IMR-90 (cell line): ENCODE results near the gene SV2B. TPM values are rescaled to one million over a fixed set of nuclear protein-coding genes. Genes with fewer than 3 reads are reported as not detected.

ENCODE experiments used
- ATAC-seq: fragments of 200-7000 bp; cut with Tn5 transposase; 2 replicates; pipeline ENCODE4 v1.9.1; 2020; ENCODE audit warnings: low read depth, mild to moderate bottlenecking, moderate library complexity
- BruUV-seq: library from RNA; stranded (reverse); fragments of 400-500 nt; replicated peaks from 2 replicates; lab custom pipeline; 2021; lab: Mats Ljungman, UMichigan
- CTCF ChIA-PET: fragments of 300-600 bp; formaldehyde crosslinking; extraction: SDS; loops from one replicate; lab custom pipeline; 2021; ENCODE audit warnings: antibody characterized with exemption; lab: Yijun Ruan, JAX
- POLR2A ChIA-PET: fragments of 300-600 bp; sonication (Branson Sonifier 250); formaldehyde crosslinking; loops from one replicate; lab custom pipeline; 2022; ENCODE audit warnings: antibody characterized with exemption; ENCODE audit not compliant: unreplicated experiment; lab: Charles Lee
- DNase-seq: peaks from one replicate; pipeline ENCODE4 v3.0.0; 2013
- H2AFZ ChIP-seq: replicated peaks from 2 replicates; pipeline ENCODE3; 2013; ENCODE audit warnings: low read length, mild to moderate bottlenecking; ENCODE audit not compliant: poor library complexity
- H2AK5ac ChIP-seq: 2 replicates; pipeline ENCODE4 v1.6.1; 2013; ENCODE audit warnings: low read depth, low read length, inconsistent platforms
- H2AK9ac ChIP-seq: replicated peaks from 2 replicates; pipeline ENCODE3; 2013; ENCODE audit warnings: mild to moderate bottlenecking, low read depth, low read length, moderate library complexity; ENCODE audit not compliant: poor library complexity
- H2BK120ac ChIP-seq: 2 replicates; pipeline ENCODE4 v1.6.1; 2013; ENCODE audit warnings: low read depth, low read length, inconsistent platforms
- H2BK15ac ChIP-seq: 3 replicates; pipeline ENCODE4 v1.6.1; 2013; ENCODE audit warnings: low read depth, low read length, inconsistent platforms
- H2BK20ac ChIP-seq: 2 replicates; pipeline ENCODE4 v1.6.1; 2013; ENCODE audit warnings: low read depth, mild to moderate bottlenecking, inconsistent platforms, low read length, moderate library complexity
- H2BK5ac ChIP-seq: 2 replicates; pipeline ENCODE4 v1.6.1; 2013; ENCODE audit warnings: mild to moderate bottlenecking, low read depth, low read length, inconsistent platforms; ENCODE audit not compliant: poor library complexity, severe bottlenecking
- H3K14ac ChIP-seq: replicated peaks from 2 replicates; pipeline ENCODE4 v1.6.1; 2013; ENCODE audit warnings: low read depth, low read length, inconsistent platforms
- H3K18ac ChIP-seq: 2 replicates; pipeline ENCODE4 v1.6.1; 2013; ENCODE audit warnings: low read depth, low read length, control low read depth
- H3K23ac ChIP-seq: 2 replicates; pipeline ENCODE4 v1.6.1; 2013; ENCODE audit warnings: low read depth, low read length, inconsistent platforms
- H3K27ac ChIP-seq: 2 replicates; pipeline ENCODE4 v1.5.1; 2013; ENCODE audit warnings: mild to moderate bottlenecking, control low read depth, low read length; ENCODE audit not compliant: insufficient read depth
- H3K27me3 ChIP-seq: 2 replicates; pipeline ENCODE4 v1.6.1; 2013; ENCODE audit warnings: low read length; ENCODE audit not compliant: control insufficient read depth, insufficient read depth
- H3K36me3 ChIP-seq: 2 replicates; pipeline ENCODE4 v1.6.1; 2013; ENCODE audit warnings: low read length, mixed read lengths; ENCODE audit not compliant: control insufficient read depth, insufficient read depth
- H3K4ac ChIP-seq: 2 replicates; pipeline ENCODE4 v1.6.1; 2013; ENCODE audit warnings: low read depth, low read length, inconsistent platforms
- H3K4me1 ChIP-seq: 2 replicates; pipeline ENCODE4 v1.6.1; 2013; ENCODE audit warnings: low read length, mixed read lengths; ENCODE audit not compliant: control insufficient read depth, insufficient read depth
- H3K4me2 ChIP-seq: 2 replicates; pipeline ENCODE4 v1.6.1; 2013; ENCODE audit warnings: low read depth, mild to moderate bottlenecking, control low read depth, low read length, moderate library complexity
- H3K4me3 ChIP-seq: 2 replicates; pipeline ENCODE4 v1.5.1; 2013; ENCODE audit warnings: low read depth, mild to moderate bottlenecking, control low read depth, low read length, moderate library complexity; ENCODE audit not compliant: insufficient read depth
- H3K56ac ChIP-seq: 2 replicates; pipeline ENCODE4 v1.6.1; 2013; ENCODE audit warnings: low read length, inconsistent platforms; ENCODE audit not compliant: insufficient read depth; ENCODE audit errors: extremely low read depth
- H3K79me1 ChIP-seq, 2 experiments: 2 replicates each; pipeline ENCODE4 v1.6.1; 2013; ENCODE audit warnings: low read length in 2 of 2, inconsistent platforms in 1 of 2, low read depth in 1 of 2
- H3K9ac ChIP-seq: 2 replicates; pipeline ENCODE4 v1.6.1; 2013; ENCODE audit warnings: low read depth, low read length, control low read depth
- H3K9me1 ChIP-seq: 2 replicates; pipeline ENCODE4 v1.6.1; 2013; ENCODE audit warnings: low read length, inconsistent platforms; ENCODE audit not compliant: insufficient read depth
- H3K9me3 ChIP-seq: 2 replicates; pipeline ENCODE4 v1.6.1; 2013; ENCODE audit warnings: low read length; ENCODE audit not compliant: control insufficient read depth, insufficient read depth
- H4K20me1 ChIP-seq: 2 replicates; pipeline ENCODE4 v1.6.1; 2013; ENCODE audit warnings: low read length, inconsistent platforms; ENCODE audit not compliant: insufficient read depth
- H4K5ac ChIP-seq: 2 replicates; pipeline ENCODE4 v1.6.1; 2013; ENCODE audit warnings: mild to moderate bottlenecking, low read depth, low read length, control low read depth
- H4K8ac ChIP-seq, 2 experiments: 2 replicates each; pipeline ENCODE4 v1.6.1; 2013; ENCODE audit warnings: low read depth in 2 of 2, low read length in 2 of 2, control low read depth in 1 of 2, inconsistent platforms in 1 of 2
- H4K91ac ChIP-seq: 2 replicates; pipeline ENCODE4 v1.6.1; 2013; ENCODE audit warnings: low read depth, low read length, inconsistent platforms; ENCODE audit not compliant: insufficient read depth
- BHLHE40 ChIP-seq: fragments of 150-350 bp; IDR thresholded peaks from 2 replicates; pipeline ENCODE4 v1.6.1; 2016; ENCODE audit warnings: mild to moderate bottlenecking, low read depth, low read length
- MXI1 ChIP-seq: IDR thresholded peaks from 2 replicates; pipeline ENCODE4 v1.6.1; 2012; ENCODE audit warnings: low read depth, mild to moderate bottlenecking, low read length, moderate library complexity, borderline replicate concordance
- RAD21 ChIP-seq: IDR thresholded peaks from 2 replicates; pipeline ENCODE4 v1.6.1; 2012; ENCODE audit warnings: low read length, improper control_type of control experiment
- RCOR1 ChIP-seq: IDR thresholded peaks from 2 replicates; pipeline ENCODE4 v1.6.1; 2012; ENCODE audit warnings: mild to moderate bottlenecking, low read length, improper control_type of control experiment; ENCODE audit not compliant: insufficient replicate concordance
- SMC3 ChIP-seq: fragments of 150-350 bp; IDR thresholded peaks from 2 replicates; pipeline ENCODE4 v1.6.1; 2016; ENCODE audit warnings: low read depth, mild to moderate bottlenecking, antibody characterized with exemption, low read length, moderate library complexity
- WGBS, 2 experiments: methylation state at CpG; one replicate each; pipeline versions ENCODE4 v1.1.5 to v1.1.7; 2013; ENCODE audit warnings: missing lambda C conversion rate in 2 of 2; ENCODE audit not compliant: insufficient read length in 1 of 2; ENCODE audit errors: extremely low coverage in 2 of 2; 5-methylcytosine and 5-hydroxymethylcytosine counted together
- dilution Hi-C: fragments of 300-500 bp; cut with HindIII; formaldehyde crosslinking; loops from one replicate; pipeline ENCODE4 v1.14.3; 2018; ENCODE audit warnings: low sequenced_read_pairs; ENCODE audit not compliant: unreplicated experiment
- in situ Hi-C: fragments of 300-500 bp; cut with MboI; formaldehyde crosslinking; loops from 3 replicates; pipeline ENCODE4 v1.14.3; 2019; ENCODE audit warnings: low sequenced_read_pairs, inconsistent platforms, mixed read lengths
- intact Hi-C: fragments of 100-400 bp; cut with micrococcal nuclease; formaldehyde crosslinking; loops from 2 replicates; pipeline ENCODE4 v1.10.0; 2022
- polyA plus RNA-seq, 3 experiments: library from polyadenylated mRNA; depleted of rRNA; stranded (reverse); fragments of >200 nt; gene quantifications; 2 replicates each; pipeline ENCODE4 v1.2.3, GENCODE V29; 2012; ENCODE audit warnings: low replicate concordance in 1 of 3
- total RNA-seq: library from RNA; depleted of rRNA; stranded (reverse); fragments of >200 nt; gene quantifications from 2 replicates; pipeline ENCODE4 v1.2.3, GENCODE V29; 2012
- TF ChIP-seq, protein P1 (sequence below): conservative IDR thresholded peaks from 2 replicates; pipeline ENCODE4 v1.5.1; 2012; ENCODE audit warnings: mild to moderate bottlenecking, low read depth, low read length, improper control_type of control experiment
- TF ChIP-seq, protein P2 (sequence below): fragments of 150-350 bp; IDR thresholded peaks from 2 replicates; pipeline ENCODE4 v1.6.1; 2017; ENCODE audit warnings: mild to moderate bottlenecking, antibody characterized with exemption, low read length, low read depth
- TF ChIP-seq, protein P3 (sequence below): fragments of 150-350 bp; IDR thresholded peaks from 2 replicates; pipeline ENCODE4 v1.6.1; 2016; ENCODE audit warnings: low read depth, mild to moderate bottlenecking, low read length, moderate library complexity, borderline replicate concordance

Gene SV2B
- total and polyA plus RNA-seq, 2 of the 4 experiments (the other 2 are of a cell fraction), result not detected

DNA sequence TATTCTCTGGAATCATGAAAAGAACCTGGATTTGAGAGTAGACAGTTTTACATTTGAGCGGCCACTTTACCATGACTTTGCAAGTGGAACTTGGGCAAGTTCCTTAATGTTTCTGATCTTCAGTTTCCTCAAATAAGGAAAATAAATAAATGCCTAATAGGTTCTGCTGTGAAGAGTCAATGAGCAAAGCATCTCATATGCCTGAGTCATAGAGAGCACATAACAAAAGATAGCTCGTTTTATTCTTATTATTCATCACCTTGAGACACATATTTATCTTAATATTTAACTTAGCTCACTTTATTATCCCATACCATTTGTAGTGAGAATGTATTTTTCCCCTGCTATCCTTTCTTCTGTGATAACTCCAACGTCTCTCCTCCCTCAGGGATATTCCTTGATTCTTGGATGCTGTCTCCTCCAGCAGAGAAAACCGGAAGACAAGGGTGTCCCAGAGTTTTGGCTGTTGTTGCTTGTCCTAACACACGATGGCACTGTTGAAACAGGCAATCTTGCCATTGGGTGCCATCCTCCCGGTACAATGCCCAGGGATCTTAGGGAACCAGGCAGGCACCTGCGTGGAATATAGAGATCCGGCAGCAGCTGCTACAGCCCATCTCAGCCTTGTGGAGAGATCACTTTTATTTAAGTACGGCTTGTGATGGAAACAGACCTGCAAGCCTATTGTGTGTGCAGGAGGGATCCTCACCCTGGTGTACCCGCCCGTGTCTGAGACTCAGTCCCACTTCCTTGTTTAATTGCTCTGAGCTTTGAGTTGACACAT is 44.3 kb upstream of the SV2B start:
- 50% methylated on average over 2 of the region's 11 CpGs; no CpG with 5 or more reads in 1 of the 2 experiments for WGBS, 2 experiments

More for the DNA sequence above, 44.3 kb upstream of the SV2B start:
- no peak overlapping the region for H3K9ac ChIP-seq
- no peak overlapping the region for H4K8ac ChIP-seq
- H3K56ac ChIP-seq, result no peak overlapping the region
- TF ChIP-seq, protein P1, sequence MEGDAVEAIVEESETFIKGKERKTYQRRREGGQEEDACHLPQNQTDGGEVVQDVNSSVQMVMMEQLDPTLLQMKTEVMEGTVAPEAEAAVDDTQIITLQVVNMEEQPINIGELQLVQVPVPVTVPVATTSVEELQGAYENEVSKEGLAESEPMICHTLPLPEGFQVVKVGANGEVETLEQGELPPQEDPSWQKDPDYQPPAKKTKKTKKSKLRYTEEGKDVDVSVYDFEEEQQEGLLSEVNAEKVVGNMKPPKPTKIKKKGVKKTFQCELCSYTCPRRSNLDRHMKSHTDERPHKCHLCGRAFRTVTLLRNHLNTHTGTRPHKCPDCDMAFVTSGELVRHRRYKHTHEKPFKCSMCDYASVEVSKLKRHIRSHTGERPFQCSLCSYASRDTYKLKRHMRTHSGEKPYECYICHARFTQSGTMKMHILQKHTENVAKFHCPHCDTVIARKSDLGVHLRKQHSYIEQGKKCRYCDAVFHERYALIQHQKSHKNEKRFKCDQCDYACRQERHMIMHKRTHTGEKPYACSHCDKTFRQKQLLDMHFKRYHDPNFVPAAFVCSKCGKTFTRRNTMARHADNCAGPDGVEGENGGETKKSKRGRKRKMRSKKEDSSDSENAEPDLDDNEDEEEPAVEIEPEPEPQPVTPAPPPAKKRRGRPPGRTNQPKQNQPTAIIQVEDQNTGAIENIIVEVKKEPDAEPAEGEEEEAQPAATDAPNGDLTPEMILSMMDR, result peak; percentile 68
- TF ChIP-seq BHLHE40 (no peak), MXI1 (no peak), SMC3 (peak; percentile 55), RCOR1 (no peak), RAD21 (peak; percentile 68)
- TF ChIP-seq, protein P2, sequence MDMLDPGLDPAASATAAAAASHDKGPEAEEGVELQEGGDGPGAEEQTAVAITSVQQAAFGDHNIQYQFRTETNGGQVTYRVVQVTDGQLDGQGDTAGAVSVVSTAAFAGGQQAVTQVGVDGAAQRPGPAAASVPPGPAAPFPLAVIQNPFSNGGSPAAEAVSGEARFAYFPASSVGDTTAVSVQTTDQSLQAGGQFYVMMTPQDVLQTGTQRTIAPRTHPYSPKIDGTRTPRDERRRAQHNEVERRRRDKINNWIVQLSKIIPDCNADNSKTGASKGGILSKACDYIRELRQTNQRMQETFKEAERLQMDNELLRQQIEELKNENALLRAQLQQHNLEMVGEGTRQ, result no peak
- TF ChIP-seq, protein P3, sequence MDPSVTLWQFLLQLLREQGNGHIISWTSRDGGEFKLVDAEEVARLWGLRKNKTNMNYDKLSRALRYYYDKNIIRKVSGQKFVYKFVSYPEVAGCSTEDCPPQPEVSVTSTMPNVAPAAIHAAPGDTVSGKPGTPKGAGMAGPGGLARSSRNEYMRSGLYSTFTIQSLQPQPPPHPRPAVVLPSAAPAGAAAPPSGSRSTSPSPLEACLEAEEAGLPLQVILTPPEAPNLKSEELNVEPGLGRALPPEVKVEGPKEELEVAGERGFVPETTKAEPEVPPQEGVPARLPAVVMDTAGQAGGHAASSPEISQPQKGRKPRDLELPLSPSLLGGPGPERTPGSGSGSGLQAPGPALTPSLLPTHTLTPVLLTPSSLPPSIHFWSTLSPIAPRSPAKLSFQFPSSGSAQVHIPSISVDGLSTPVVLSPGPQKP, result no peak
- H4K5ac ChIP-seq, result no peak overlapping the region
- no peak overlapping the region for H3K18ac ChIP-seq
- no peak overlapping the region for H4K91ac ChIP-seq
- ChIA-PET CTCF (interaction anchor here (0.6 to 1.7 kb wide), 8 partner anchors 12 to 218 kb away, joined by 3 to 8 read pairs (median 6); no protein-coding TSS in a partner anchor), POLR2A (no interaction called here)
- no peak overlapping the region for H2BK120ac ChIP-seq
- no peak overlapping the region for H3K23ac ChIP-seq
- H3K4me3 ChIP-seq, result no peak overlapping the region
- peaks cover 2% of the 10 kb centered on the region; the same call in 1 of the 2 replicates for H3K4me1 ChIP-seq
- no peak overlapping the region for H3K14ac ChIP-seq
- ATAC-seq, result peak; percentile 97
- H2BK20ac ChIP-seq, result no peak overlapping the region
- H4K20me1 ChIP-seq, result no peaks in the 10 kb centered on the region
- H3K79me1 ChIP-seq, result no peaks in the 10 kb centered on the region
- no peak overlapping the region for H2BK5ac ChIP-seq
- no peaks in the 10 kb centered on the region for H3K9me1 ChIP-seq
- no peak overlapping the region for H3K4ac ChIP-seq
- no peak overlapping the region for H2AK5ac ChIP-seq
- dilution Hi-C loops, result loop anchor here (25.0 kb wide), 1 partner anchor 207 kb away; no protein-coding TSS in a partner anchor
- H3K27me3 ChIP-seq, result peaks cover 10% of the 10 kb centered on the region
- H3K9me3 ChIP-seq, result no peaks in the 10 kb centered on the region
- intact Hi-C loops, result loop anchor here (1.0 to 10.0 kb wide), 4 partner anchors 169 to 1029 kb away; no protein-coding TSS in a partner anchor
- H3K27ac ChIP-seq, result no peak overlapping the region
- H2AK9ac ChIP-seq, result peak overlapping the region; percentile 83
- no peaks in the 10 kb centered on the region for H3K36me3 ChIP-seq
- H2AFZ ChIP-seq, result peak overlapping the region; percentile 9
- H3K4me2 ChIP-seq, result peak overlapping the region; percentile 41
- H2BK15ac ChIP-seq, result no peak overlapping the region
- peak; percentile 55 for DNase-seq
- BruUV-seq, result no TSS peak
- in situ Hi-C loops, result loop anchor here (5.0 kb wide), 2 partner anchors 167 to 217 kb away; no protein-coding TSS in a partner anchor
